CD4-positive, alpha-beta T cell (primary cell): ENCODE results near the gene NFX1. TPM values are rescaled to one million over a fixed set of nuclear protein-coding genes. Genes with fewer than 3 reads are reported as not detected.

Experiments
- ATAC-seq: fragments of 200-7000 bp; cut with Tn5 transposase; one replicate; pipeline ENCODE4 v1.10.0; 2022; ENCODE audit warnings: mild to moderate bottlenecking; ENCODE audit not compliant: poor library complexity
- CTCF ChIA-PET: fragments of 350-600 bp; sonication (Branson Sonifier 250); formaldehyde crosslinking; loops from one replicate; lab custom pipeline; 2021; ENCODE audit warnings: antibody characterized with exemption, inconsistent platforms; lab: Charles Lee
- POLR2A ChIA-PET: fragments of 350-600 bp; sonication (Branson Sonifier 250); formaldehyde crosslinking; loops from one replicate; lab custom pipeline; 2021; ENCODE audit warnings: antibody characterized with exemption, inconsistent platforms; lab: Charles Lee
- DNase-seq, 14 experiments: peaks; one replicate each; pipeline ENCODE4 v3.0.0-alpha.2; 2013 to 2020; ENCODE audit warnings: mixed read lengths in 2 of 14
- H3K27ac ChIP-seq, 2 donors: one replicate each; pipeline versions ENCODE4 v1.5.1 to v1.7.0; 2013; ENCODE audit warnings: low read length in 2 of 2, low read depth in 1 of 2, mild to moderate bottlenecking in 1 of 2
- H3K27me3 ChIP-seq, 2 experiments: 1 replicate in 1 of 2; 2 replicates in 1 of 2; pipeline versions ENCODE4 v1.6.1 to v1.7.0; 2013; ENCODE audit warnings: low read length in 2 of 2, control low read depth in 1 of 2, mild to moderate bottlenecking in 1 of 2, moderate library complexity in 1 of 2; ENCODE audit not compliant: insufficient read depth in 2 of 2, control insufficient read depth in 1 of 2
- H3K36me3 ChIP-seq: one replicate; pipeline ENCODE4 v1.6.1; 2013; ENCODE audit warnings: low read length, control low read depth; ENCODE audit not compliant: insufficient read depth
- H3K4me1 ChIP-seq: one replicate; pipeline ENCODE4 v1.6.1; 2013; ENCODE audit warnings: low read length, control low read depth; ENCODE audit not compliant: insufficient read depth
- H3K4me3 ChIP-seq: one replicate; pipeline ENCODE4 v1.5.1; 2013; ENCODE audit warnings: mild to moderate bottlenecking, low read length, moderate library complexity
- H3K9me3 ChIP-seq, 2 experiments: 1 replicate in 1 of 2; 2 replicates in 1 of 2; pipeline versions ENCODE4 v1.6.1 to v1.7.0; 2013; ENCODE audit warnings: low read length in 2 of 2, mild to moderate bottlenecking in 2 of 2, control low read depth in 1 of 2, moderate library complexity in 1 of 2; ENCODE audit not compliant: control insufficient read depth in 1 of 2, insufficient read depth in 1 of 2
- H3K27ac Mint-ChIP-seq: one replicate; pipeline ENCODE4 v1.8.0; 2020; ENCODE audit warnings: mixed read lengths
- H3K27me3 Mint-ChIP-seq: one replicate; pipeline ENCODE4 v1.8.0; 2021; ENCODE audit warnings: mixed read lengths
- H3K36me3 Mint-ChIP-seq: one replicate; pipeline ENCODE4 v1.8.0; 2021; ENCODE audit warnings: low read depth, mixed read lengths
- H3K4me1 Mint-ChIP-seq: one replicate; pipeline ENCODE4 v1.8.0; 2021; ENCODE audit warnings: low read depth, mixed read lengths
- H3K4me3 Mint-ChIP-seq: one replicate; pipeline ENCODE4 v1.8.0; 2020; ENCODE audit warnings: mild to moderate bottlenecking, mixed read lengths
- H3K9me3 Mint-ChIP-seq: one replicate; pipeline ENCODE4 v1.8.0; 2020; ENCODE audit warnings: mixed read lengths
- intact Hi-C, 2 experiments: fragments of 100-400 bp; cut with DNase I in 1 of 2; cut with micrococcal nuclease in 1 of 2; formaldehyde crosslinking; loops; one replicate each; pipeline versions ENCODE4 v1.15.1 to v1.9.0; 2023 to 2025; cut with DNase I, micrococcal nuclease
- total RNA-seq, 174 experiments: library from RNA in 2 of 174; stranded (reverse) in 2 of 174; gene quantifications; one replicate each; pipeline ENCODE4 v1.2.3 and lab custom pipeline; 2021 to 2026
- TF ChIP-seq, protein P1 (sequence below): fragments of 200-600 bp; IDR thresholded peaks from one replicate; pipeline ENCODE4 v1.8.0; 2022; ENCODE audit warnings: antibody characterized with exemption, mild to moderate bottlenecking

Gene NFX1
- total RNA-seq, 2 experiments from 2014 or later, result 33.1 to 34.1 TPM

DNA sequence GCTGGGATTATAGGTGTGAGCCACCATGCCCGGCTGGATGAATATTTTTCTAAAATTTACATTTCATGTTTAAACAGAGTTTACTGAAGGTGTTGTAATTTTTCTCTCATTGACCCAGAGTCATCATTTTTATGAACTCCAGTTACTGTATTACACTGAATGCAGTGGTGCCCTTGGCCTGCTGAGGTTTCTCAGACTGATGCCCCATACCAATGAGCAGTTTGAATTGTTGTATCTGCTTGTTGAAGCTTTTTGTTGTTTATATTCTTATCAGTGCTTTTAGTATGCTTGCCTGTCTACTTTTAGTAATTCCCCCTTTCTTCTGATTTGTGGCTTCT is 29.9 kb downstream of the NFX1 start:
- H3K36me3 Mint-ChIP-seq, result peaks cover 90% of the 10 kb centered on the region
- DNase-seq (no peak), ATAC-seq (no peak)
- TF ChIP-seq, protein P1, sequence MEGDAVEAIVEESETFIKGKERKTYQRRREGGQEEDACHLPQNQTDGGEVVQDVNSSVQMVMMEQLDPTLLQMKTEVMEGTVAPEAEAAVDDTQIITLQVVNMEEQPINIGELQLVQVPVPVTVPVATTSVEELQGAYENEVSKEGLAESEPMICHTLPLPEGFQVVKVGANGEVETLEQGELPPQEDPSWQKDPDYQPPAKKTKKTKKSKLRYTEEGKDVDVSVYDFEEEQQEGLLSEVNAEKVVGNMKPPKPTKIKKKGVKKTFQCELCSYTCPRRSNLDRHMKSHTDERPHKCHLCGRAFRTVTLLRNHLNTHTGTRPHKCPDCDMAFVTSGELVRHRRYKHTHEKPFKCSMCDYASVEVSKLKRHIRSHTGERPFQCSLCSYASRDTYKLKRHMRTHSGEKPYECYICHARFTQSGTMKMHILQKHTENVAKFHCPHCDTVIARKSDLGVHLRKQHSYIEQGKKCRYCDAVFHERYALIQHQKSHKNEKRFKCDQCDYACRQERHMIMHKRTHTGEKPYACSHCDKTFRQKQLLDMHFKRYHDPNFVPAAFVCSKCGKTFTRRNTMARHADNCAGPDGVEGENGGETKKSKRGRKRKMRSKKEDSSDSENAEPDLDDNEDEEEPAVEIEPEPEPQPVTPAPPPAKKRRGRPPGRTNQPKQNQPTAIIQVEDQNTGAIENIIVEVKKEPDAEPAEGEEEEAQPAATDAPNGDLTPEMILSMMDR, result no peak
- no peaks in the 10 kb centered on the region for H3K4me1 ChIP-seq
- no peak overlapping the region for H3K27ac Mint-ChIP-seq
- no peak overlapping the region for H3K4me3 ChIP-seq
- no peaks in the 10 kb centered on the region for H3K27me3 Mint-ChIP-seq
- no peaks in the 10 kb centered on the region for H3K9me3 Mint-ChIP-seq
- intact Hi-C loops, result no loop called here
- H3K4me1 Mint-ChIP-seq, result no peaks in the 10 kb centered on the region
- H3K27ac ChIP-seq, result no peak overlapping the region
- CTCF ChIA-PET, result interaction anchor here (1.4 kb wide), 1 partner anchor 33 kb away, joined by 4 read pairs; no protein-coding TSS in a partner anchor
- H3K36me3 ChIP-seq, result peaks cover 78% of the 10 kb centered on the region
- H3K27me3 ChIP-seq, result no peaks in the 10 kb centered on the region
- no peak overlapping the region for H3K4me3 Mint-ChIP-seq
- H3K9me3 ChIP-seq, result no peaks in the 10 kb centered on the region
- POLR2A ChIA-PET, result interaction anchor here (1.5 kb wide), 1 partner anchor 30 kb away, joined by 5 read pairs; the partner anchor contains the start of gene NFX1

- POLR2A ChIA-PET, result interaction anchor here (1.5 kb wide), 1 partner anchor 31 kb away, joined by 5 read pairs; the partner anchor contains the start of gene NFX1
- Mint-ChIP-seq H3K36me3 (peaks cover 89% of the 10 kb centered on the region), H3K27me3 (no peaks in the 10 kb centered on the region), H3K9me3 (no peaks in the 10 kb centered on the region), H3K27ac (peak overlapping the region; percentile 10), H3K4me1 (no peaks in the 10 kb centered on the region), H3K4me3 (no peak overlapping the region)
- no peaks in the 10 kb centered on the region for H3K27me3 ChIP-seq
- intact Hi-C loops, result no loop called here
- no peaks in the 10 kb centered on the region for H3K9me3 ChIP-seq
- CTCF ChIA-PET, result interaction anchor here (1.4 kb wide), 1 partner anchor 34 kb away, joined by 4 read pairs; no protein-coding TSS in a partner anchor
- H3K27ac ChIP-seq, result no peak overlapping the region
- peaks cover 73% of the 10 kb centered on the region for H3K36me3 ChIP-seq
- TF ChIP-seq, protein P1, result no peak
- DNase-seq, result no peak
- H3K4me3 ChIP-seq, result no peak overlapping the region
- no peaks in the 10 kb centered on the region for H3K4me1 ChIP-seq
- no peak for ATAC-seq
Measured at GRCh38 chr9:33320568-33321261, 30.4 kb downstream of the NFX1 start.

- no peaks in the 10 kb centered on the region for H3K27me3 Mint-ChIP-seq
- peaks cover 87% of the 10 kb centered on the region for H3K36me3 Mint-ChIP-seq
- no peak overlapping the region for H3K4me3 Mint-ChIP-seq
- no peak overlapping the region for H3K27ac ChIP-seq
- H3K9me3 ChIP-seq, result no peaks in the 10 kb centered on the region
- peaks cover 5% of the 10 kb centered on the region for H3K4me1 Mint-ChIP-seq
- no peaks in the 10 kb centered on the region for H3K27me3 ChIP-seq
- intact Hi-C loops, result no loop called here
- H3K4me1 ChIP-seq, result no peaks in the 10 kb centered on the region
- peaks cover 59% of the 10 kb centered on the region for H3K36me3 ChIP-seq
- no peak overlapping the region for H3K27ac Mint-ChIP-seq
- H3K4me3 ChIP-seq, result no peak overlapping the region
- H3K9me3 Mint-ChIP-seq, result no peaks in the 10 kb centered on the region
- CTCF ChIA-PET, result no interaction called here
- POLR2A ChIA-PET, result no interaction called here
- ATAC-seq (no peak), DNase-seq (no peak)
- TF ChIP-seq, protein P1, result no peak
Measured at GRCh38 chr9:33329117-33329563, 38.8 kb downstream of the NFX1 start.
